ENCODE measurements around the gene WDR17. TPM values are rescaled to one million over a fixed set of nuclear protein-coding genes. Genes with fewer than 3 reads are reported as not detected.

The WDR17 gene
- total RNA-seq, 4 donors from 2014 or later = 0.11 to 2.4 (median 1.3) TPM; not detected in 1

GRCh38 chr4:176153124-176153523, 87.5 kb downstream of the WDR17 start:
- no peak overlapping the region for H3K27ac ChIP-seq
- TF ChIP-seq CTCF (IDR thresholded peaks at IDR 0.05) = no peak
- no peak for TF ChIP-seq POLR2A (IDR thresholded peaks at IDR 0.05)
- H3K4me1 ChIP-seq = no peaks in the 10 kb centered on the region
- 56 to 58% methylated on average over 4 of the region's 4 CpGs for WGBS, 2 donors
- no peaks in the 10 kb centered on the region for H3K36me3 ChIP-seq
- intact Hi-C loops (cut with DNase I) = no loop called here
- DNase-seq = no peak
- H3K9me3 ChIP-seq = no peaks in the 10 kb centered on the region
- no peak overlapping the region for H3K4me3 ChIP-seq
- no peaks in the 10 kb centered on the region for H3K27me3 ChIP-seq

GRCh38 chr4:176156656-176157055, 91.0 kb downstream of the WDR17 start:
- Histone ChIP-seq H3K36me3 (peaks cover 0 to 6% (median 0%) of the 10 kb centered on the region in 3 donors), H3K27ac (no peak overlapping the region), H3K27me3 (no peaks in the 10 kb centered on the region), H3K9me3 (no peaks in the 10 kb centered on the region), H3K4me1 (no peaks in the 10 kb centered on the region), H3K4me3 (no peak overlapping the region)
- intact Hi-C loops (cut with DNase I) = no loop called here
- DNase-seq = no peak
- TF ChIP-seq CTCF (IDR thresholded peaks at IDR 0.05) (no peak), POLR2A (IDR thresholded peaks at IDR 0.05) (no peak)
- WGBS, 2 donors = 89 to 97% methylated on average over 5 of the region's 5 CpGs

GRCh38 chr4:176163041-176163440, 97.4 kb downstream of the WDR17 start:
- Histone ChIP-seq H3K9me3 (no peaks in the 10 kb centered on the region), H3K4me3 (no peak overlapping the region), H3K27ac (no peak overlapping the region), H3K36me3 (peaks cover 0 to 6% (median 0%) of the 10 kb centered on the region in 3 donors), H3K27me3 (no peaks in the 10 kb centered on the region), H3K4me1 (no peaks in the 10 kb centered on the region)
- intact Hi-C loops (cut with DNase I) = no loop called here
- TF ChIP-seq POLR2A (IDR thresholded peaks at IDR 0.05) (no peak), CTCF (IDR thresholded peaks at IDR 0.05) (no peak)
- 87 to 92% methylated on average over 3 of the region's 3 CpGs for WGBS, 2 donors
- no peak for DNase-seq

- 42 to 50% methylated on average over 1 of the region's 1 CpG for WGBS, 2 donors
Measured at GRCh38 chr4:176185051-176185450, 119.4 kb downstream of the WDR17 start.

GRCh38 chr4:176186067-176186466, 120.4 kb downstream of the WDR17 start:
- Histone ChIP-seq H3K9me3 (no peaks in the 10 kb centered on the region), H3K4me3 (no peak overlapping the region), H3K27me3 (no peaks in the 10 kb centered on the region), H3K4me1 (no peaks in the 10 kb centered on the region), H3K27ac (no peak overlapping the region), H3K36me3 (no peaks in the 10 kb centered on the region)
- DNase-seq = no peak
- TF ChIP-seq CTCF (IDR thresholded peaks at IDR 0.05) = no peak
- WGBS, 2 donors = 64 to 70% methylated on average over 2 of the region's 2 CpGs
- intact Hi-C loops (cut with DNase I) = no loop called here

More at GRCh38 chr4:176185051-176185450, 119.4 kb downstream of the WDR17 start:
- no peak overlapping the region for H3K27ac ChIP-seq
- no peak overlapping the region for H3K4me3 ChIP-seq
- no peaks in the 10 kb centered on the region for H3K27me3 ChIP-seq
- H3K9me3 ChIP-seq = no peaks in the 10 kb centered on the region
- intact Hi-C loops (cut with DNase I) = no loop called here
- TF ChIP-seq POLR2A (IDR thresholded peaks at IDR 0.05) (no peak), CTCF (IDR thresholded peaks at IDR 0.05) (no peak)
- no peak for DNase-seq
- H3K36me3 ChIP-seq = no peaks in the 10 kb centered on the region
- H3K4me1 ChIP-seq = no peaks in the 10 kb centered on the region
